Putamen (tissue), 1 donor: ENCODE data around the gene TNS1.
A peak's percentile ranks its signal among the peaks of the same experiment; 100 is the strongest.

ENCODE experiments used
- DNase-seq: peaks from one replicate; pipeline ENCODE4 v3.0.0-alpha.2; 2016; ENCODE audit warnings: low spot score

The TNS1 gene

DNA sequence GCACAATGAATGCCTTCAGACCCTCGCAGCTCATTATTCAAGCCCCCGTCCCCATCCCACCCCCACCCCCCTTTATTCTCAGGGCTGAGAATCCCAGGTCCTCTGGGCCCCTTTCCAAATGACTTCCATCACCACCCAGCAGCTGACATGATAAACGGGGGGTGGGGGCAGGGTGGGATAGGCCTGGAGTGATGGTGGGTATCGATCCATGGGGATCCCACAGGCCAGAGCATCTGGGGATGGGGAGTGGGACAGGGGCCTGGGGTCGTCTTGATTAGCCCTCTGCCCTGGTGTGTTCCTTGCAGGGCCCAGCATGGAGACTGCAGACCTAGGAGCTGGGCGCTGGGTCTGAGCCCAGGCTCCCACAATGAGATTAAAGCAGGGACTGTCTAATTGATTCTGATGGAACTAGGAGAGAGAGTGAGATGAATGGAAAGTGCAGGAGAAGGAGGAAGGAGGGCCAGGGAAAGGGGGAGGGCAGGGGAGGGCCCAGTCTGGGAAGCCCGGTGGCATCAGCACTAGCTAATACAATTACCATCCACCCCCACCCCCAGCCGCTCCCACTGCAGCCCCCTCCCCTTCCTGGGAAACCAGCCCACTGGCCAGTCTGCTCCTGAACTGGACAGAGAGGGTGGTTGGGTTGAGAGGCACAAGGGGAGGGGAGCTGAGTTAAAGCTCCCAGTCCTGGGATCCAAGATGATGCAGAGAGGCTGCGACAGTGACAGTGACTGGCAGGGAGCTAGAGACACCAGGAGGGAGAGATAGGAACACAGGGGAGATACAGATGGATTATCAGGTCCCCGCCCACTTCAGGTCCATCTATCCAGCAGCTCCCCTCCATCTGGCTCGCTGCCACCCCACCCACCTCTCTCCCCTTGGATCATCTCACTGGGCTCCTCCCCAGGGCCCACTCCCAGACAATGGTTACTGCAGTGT is 13.1 kb upstream of the TNS1 start:
- DNase-seq: peak; percentile 62

GRCh38 chr2:218014706-218015585 is 12.2 kb upstream of the TNS1 start:
- DNase-seq: no peak

GRCh38 chr2:218013289-218013688 is 10.5 kb upstream of the TNS1 start:
- DNase-seq: no peak

DNA sequence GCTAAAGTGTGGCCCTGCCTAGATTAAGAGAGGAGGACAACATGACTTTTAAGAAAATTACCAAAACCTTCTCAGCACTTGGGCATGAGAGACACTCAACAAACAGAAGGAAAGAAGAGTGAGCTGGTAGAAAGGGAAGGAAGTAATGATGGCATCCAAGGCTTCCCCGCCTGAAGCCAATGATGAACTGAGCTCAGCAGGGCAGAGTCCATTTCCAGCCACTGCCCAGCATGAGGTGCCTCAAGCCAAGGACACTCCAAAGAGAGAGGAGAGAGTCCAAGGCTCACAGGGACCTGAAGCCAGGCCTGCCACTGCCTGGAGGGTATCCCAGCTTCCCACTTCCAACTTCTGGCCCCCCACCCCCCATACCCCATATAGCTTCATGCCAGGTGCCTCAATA is 9.5 kb upstream of the TNS1 start:
- no peak for DNase-seq

GRCh38 chr2:218011653-218012040 is 8.9 kb upstream of the TNS1 start:
- DNase-seq: no peak

DNA sequence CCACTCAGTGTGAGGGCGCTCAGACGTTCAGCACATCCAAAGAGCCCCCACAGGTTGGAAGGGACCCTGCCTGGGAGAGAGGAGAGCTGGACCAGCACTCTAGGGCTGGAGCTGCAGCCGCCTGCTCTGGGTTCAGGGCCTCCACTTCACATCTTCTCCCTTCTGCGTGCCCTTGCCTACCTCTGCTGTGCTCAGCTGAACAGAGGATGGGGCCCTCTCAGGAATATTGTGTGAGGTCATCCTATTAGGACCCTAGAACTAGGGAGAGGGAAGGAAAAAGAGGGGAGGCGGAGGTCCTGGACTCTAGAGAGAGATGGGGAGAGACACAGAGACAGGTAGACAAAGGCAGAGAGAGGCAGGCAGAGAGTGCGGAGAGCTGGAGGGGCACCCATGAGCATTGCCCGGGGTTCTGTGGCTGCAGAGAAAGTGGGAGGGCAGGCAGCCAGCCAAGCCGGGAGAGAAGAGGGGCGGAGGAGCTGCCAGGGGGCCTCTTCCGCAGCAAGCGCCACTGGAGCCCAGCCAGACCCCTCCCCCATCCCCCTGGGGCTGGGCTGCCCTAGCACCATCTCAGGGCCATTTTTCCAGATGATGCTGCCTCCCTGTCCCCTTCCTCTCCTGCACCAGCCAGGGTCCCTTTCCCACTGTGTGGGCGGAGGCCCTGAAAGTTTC is 8.3 kb upstream of the TNS1 start:
- DNase-seq: no peak

GRCh38 chr2:218010140-218010983 is 7.6 kb upstream of the TNS1 start:
- no peak for DNase-seq

DNA sequence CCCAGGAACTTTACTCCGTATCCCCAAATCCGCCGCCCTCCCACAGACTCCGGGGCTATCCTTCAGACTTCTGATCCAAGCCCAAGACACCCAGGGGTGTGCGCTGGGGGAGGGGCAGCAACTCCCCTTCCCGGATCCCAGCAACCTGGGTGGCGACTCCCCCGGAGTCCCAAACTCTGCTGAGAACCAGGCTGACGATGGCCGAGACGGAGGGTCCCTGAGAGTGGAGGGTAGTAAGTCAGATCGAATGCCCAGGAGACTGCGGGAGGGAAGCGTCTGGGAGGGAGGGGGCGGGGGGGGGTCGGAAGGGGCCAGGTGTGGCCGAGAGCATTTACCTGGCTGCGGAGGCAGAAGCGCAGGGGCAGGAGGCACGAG is 7.0 kb upstream of the TNS1 start:
- no peak for DNase-seq

- DNase-seq: no peak
Measured at GRCh38 chr2:218009231-218009630, 6.4 kb upstream of the TNS1 start.

GRCh38 chr2:218008060-218009040 is 5.6 kb upstream of the TNS1 start:
- no peak for DNase-seq

- no peak for DNase-seq
Measured at GRCh38 chr2:218006741-218007140, 3.9 kb upstream of the TNS1 start.

GRCh38 chr2:218005486-218005885 is 2.7 kb upstream of the TNS1 start:
- DNase-seq: no peak

DNA sequence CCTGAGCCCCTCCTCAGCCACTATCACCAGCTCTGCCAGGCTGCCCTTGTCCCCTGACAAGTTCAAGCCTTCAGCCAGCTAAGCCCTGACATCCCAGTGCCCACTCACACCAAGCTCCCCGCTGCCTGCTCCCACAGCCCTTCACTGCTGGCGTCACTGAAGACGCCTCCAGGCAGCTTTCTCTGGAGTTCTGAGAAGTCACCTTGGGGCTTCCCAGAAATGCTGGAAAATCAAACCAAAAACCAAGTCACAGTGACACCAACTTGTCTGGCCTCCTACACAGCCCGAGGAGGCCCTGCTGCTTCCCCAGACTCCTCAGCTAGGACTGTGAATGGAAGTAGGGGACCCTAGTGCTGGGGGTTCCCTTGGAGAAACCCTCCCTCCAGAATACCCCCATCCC is 2.2 kb upstream of the TNS1 start:
- peak; percentile 46 for DNase-seq

- no peak for DNase-seq
Measured at GRCh38 chr2:218003981-218004419, 1.2 kb upstream of the TNS1 start.

DNA sequence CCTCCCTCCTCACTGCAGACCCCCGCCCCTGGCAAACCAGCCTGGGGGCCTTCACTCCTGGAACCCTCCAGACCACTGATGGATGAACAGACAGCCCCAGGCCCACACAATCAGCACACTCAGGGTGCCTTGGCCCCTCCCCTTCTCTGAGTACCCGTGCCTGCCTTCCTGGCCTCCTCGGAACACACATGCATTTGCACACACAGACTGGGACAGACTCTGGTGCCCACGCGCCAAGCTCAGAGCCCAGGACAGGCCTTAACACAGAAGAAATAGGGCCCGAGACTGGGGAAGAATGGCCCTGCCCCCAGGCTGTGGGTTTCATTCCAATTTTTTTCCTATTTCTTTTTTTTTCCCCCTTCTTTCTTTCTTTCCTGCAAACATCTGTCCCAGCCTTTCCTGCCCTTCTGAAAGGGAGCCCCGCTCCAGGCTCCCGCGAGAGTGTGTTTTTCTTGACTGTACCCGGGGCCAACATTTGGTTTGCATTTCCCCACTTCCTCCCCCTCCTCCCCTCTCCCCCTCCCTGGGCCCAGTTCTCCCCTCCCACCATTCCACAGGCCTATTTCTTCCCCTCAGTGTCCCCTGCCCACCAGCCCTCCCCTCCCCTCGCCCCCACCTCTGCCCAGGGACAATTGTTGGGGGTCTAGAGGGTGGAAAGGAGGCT is 618 bp upstream of the TNS1 start:
- no peak for DNase-seq

DNA sequence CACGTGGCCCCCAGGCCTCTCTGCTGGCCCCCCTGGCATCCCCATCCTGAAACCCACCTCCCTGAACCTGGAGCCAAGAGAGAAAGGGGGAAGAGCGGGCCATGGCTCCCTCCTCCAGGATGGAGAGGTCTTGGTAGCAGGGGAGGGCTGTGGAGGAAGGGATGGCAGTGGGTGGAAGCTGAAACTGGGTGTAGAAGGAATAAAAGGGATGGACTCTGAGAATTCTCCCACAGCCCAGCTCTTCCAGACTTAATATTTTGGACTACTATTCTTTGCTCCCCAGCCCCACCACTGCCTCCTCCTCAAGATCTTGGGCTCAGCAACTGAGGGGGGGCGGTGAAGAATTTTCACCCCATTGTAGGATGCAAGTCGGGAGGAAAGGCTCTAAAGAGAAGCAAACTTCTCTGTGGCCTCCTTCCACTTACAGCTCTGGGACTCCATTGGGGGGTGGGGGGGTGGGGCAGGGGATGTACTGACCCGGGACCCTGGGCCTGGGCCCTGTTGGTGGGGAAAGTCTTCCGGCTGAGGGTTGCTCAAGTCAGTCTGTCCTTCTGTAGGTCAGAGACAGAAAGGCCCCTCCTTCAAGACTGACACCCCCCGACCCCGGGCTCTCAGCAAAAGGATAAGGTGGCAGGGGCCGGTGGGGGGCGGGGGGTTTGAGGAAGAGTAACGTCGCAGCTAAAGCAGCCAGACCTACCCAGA is 501 bp downstream of the TNS1 start:
- no peak for DNase-seq

- no peak for DNase-seq
Measured at GRCh38 chr2:218001629-218002028, 1.2 kb downstream of the TNS1 start.

GRCh38 chr2:218000136-218000535 is 2.7 kb downstream of the TNS1 start:
- no peak for DNase-seq

DNA sequence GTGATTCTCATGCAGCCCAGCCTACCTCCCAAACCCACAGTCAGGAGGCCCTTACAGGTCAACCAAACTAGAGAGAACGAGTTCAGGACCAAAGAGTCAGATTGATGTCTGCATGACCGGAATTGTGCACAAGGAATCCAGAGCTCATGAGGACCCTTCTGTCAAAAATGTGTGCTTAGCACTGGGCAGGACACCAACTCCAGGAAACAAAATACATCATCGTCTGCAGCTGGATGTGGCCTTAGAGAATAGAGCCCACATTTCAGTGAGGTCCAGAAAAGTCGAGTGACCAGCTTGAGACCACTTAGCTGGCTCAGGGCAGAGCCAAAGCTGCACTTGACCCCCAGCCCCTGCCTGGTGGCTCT is 3.2 kb downstream of the TNS1 start:
- DNase-seq: no peak
